Esophagus muscularis mucosa (tissue), 3 donors: ENCODE data around the gene RPAP3.

Experiments
- POLR2AphosphoS5 ChIP-seq, 2 donors: sonication (generic); formaldehyde crosslinking; IDR thresholded peaks; one replicate each; pipeline ENCODE4 v1.6.1; 2017; ENCODE audit warnings: antibody characterized with exemption in 2 of 2
- TF ChIP-seq, protein P1 (sequence below), 3 experiments: fragments of 200-600 bp in 2 of 3; fragments of 450-650 bp in 1 of 3; sonication (generic) in 2 of 3; IDR thresholded peaks; one replicate each; pipeline ENCODE4 v1.5.1; 2017 to 2019; ENCODE audit warnings: antibody characterized with exemption in 3 of 3, mild to moderate bottlenecking in 2 of 3, moderate library complexity in 1 of 3

DNA sequence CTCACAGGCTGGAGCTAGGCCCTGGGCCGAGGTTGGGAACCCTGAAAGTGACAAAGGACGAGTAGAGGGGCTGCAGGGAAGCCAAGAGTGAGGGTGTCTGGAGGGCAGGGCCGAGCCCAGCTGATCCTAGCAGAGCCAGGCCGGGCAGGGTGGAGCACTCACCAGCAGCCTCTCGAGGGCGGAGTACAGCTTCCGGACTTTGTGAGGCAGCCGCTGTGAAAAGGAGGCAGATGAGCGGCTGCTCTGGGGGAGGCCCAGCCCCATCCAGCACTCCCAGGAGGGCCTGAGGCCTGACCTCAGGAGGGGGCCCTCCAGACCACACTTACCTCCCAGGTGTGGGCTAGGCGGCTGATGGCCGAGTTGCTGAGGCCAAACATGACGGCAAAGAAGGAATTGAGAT, 34.1 kb upstream of the RPAP3 start:
- TF ChIP-seq POLR2AphosphoS5 (IDR thresholded peaks at IDR 0.05) = peak in 1 of 2 donors; percentile 20
- TF ChIP-seq, protein P1, sequence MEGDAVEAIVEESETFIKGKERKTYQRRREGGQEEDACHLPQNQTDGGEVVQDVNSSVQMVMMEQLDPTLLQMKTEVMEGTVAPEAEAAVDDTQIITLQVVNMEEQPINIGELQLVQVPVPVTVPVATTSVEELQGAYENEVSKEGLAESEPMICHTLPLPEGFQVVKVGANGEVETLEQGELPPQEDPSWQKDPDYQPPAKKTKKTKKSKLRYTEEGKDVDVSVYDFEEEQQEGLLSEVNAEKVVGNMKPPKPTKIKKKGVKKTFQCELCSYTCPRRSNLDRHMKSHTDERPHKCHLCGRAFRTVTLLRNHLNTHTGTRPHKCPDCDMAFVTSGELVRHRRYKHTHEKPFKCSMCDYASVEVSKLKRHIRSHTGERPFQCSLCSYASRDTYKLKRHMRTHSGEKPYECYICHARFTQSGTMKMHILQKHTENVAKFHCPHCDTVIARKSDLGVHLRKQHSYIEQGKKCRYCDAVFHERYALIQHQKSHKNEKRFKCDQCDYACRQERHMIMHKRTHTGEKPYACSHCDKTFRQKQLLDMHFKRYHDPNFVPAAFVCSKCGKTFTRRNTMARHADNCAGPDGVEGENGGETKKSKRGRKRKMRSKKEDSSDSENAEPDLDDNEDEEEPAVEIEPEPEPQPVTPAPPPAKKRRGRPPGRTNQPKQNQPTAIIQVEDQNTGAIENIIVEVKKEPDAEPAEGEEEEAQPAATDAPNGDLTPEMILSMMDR (IDR thresholded peaks at IDR 0.05) = no peak
